Measurements from ENCODE around the gene NPW.
"Not testable (repeated sequence)": the region's sequence is repeated elsewhere in the genome, so short reads cannot be mapped to it uniquely, and the experiment has no call there.

NPW gene

DNA sequence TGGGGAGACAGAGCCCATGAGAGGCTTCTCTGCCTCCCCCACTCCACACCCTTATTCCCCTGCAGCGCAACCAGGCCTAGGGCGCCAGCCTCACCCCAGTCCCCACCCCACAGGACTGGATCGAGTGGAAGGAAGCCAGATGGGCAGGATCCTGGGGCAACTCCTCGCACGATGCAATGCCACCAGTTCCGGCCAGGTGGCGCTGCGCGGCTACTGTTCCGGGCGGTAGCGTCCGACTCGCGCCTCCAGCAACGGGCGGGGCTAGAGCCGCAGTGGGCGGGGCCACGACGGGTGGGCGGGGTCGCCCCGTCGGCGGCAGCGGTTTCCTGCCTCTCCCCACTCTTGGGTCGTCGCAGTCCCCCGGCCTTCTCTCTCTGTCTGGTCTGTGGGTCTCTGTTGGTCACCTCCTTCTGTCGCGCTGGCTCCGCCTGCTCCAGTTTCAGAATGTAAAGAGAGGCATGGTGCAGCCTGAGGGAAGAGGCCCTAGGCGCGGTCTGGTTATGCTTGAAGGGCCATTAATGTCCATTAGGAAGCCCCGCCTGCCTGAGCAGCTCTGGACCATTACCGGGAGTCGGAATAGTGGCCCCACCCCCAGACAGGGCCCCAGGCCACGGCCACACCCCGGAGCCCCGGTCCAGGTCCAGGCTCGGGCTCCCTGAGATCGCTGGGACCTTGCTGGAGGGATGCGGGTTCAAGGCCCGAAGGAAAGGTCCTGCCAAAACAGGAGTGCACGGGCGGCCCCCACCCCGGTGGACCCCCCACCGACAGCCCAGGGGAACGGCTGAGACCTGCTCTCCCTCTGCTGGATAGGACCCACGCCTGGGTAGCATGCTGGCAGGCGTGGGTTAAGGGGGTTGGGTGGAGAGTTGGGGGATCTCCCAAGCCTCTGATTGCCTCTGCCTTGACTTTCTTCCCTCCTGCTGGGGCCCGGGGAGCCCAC lies 3.8 kb downstream of the NPW start:
- DNase-seq (ENCODE audit: low read depth) = no peak

DNA sequence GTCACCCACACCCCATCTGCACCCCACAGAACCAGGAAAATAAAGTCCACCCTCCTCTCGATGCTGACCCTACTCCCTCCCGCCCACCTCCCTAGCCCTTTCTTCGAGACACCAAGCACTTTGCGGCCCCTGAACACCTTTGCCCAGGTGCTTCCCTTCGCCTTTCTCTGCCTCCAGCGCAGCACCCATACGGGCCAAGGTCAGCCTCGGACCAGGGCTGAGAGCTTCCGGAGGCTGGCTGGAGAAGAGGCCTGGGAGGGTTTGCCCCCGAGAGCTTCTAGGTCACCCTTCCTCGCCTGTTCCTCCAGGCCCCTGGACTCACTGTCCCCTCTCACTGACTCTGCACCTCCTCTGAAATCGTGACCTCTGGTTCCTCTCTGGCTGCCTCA lies 4.4 kb downstream of the NPW start:
- DNase-seq (ENCODE audit: low read depth) = no peak

DNA sequence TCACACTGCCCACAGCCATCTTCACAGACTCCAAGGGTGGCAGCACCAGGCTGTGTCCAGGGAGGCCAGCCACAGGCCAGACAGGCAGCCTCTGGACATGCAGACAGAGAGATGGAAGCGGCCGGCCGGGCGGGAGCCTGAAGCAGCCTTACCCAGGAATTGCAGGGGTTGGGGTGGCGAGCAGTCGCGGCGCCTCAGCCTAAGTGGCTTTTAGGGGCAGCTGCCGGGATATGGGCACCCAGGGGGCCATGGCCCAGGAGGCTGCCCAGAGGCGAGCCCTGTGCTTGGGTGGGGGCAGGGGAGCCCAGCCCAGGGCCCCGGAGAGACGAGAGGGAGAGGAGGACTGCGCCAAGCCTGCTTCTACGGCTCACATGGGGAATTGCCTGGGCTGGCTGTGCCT lies 5.7 kb downstream of the NPW start:
- DNase-seq (ENCODE audit: low read depth) = no peak

DNA sequence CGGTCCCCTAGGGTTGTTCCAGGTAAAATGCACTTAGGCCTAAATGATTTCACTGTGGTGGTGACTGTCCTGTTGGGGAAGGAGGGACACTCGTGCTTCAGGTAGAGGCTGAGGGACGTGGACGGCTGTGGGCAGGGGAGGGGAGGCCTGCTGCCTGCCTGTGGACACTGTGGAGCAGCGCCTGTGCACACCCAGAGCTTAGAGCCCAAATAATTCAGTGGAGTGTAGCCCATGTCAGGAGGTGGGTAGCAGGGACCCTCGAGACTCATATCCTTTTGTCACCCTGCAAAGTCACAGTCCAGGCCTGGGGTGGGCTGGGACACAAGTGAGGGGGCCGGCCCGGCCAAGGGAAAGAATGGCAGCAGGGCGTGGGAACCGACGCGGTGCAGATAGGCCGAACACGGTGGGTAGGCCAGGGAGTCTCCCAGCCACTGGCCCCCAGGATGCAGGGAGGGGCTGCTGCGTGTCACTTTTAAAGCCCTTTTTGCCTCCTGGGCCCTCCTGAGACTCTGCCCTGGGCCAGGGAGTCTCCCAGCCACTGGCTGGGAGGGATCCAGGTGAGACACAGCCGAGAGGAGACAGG lies 6.4 kb downstream of the NPW start:
- DNase-seq (ENCODE audit: low read depth) = no peak

DNA sequence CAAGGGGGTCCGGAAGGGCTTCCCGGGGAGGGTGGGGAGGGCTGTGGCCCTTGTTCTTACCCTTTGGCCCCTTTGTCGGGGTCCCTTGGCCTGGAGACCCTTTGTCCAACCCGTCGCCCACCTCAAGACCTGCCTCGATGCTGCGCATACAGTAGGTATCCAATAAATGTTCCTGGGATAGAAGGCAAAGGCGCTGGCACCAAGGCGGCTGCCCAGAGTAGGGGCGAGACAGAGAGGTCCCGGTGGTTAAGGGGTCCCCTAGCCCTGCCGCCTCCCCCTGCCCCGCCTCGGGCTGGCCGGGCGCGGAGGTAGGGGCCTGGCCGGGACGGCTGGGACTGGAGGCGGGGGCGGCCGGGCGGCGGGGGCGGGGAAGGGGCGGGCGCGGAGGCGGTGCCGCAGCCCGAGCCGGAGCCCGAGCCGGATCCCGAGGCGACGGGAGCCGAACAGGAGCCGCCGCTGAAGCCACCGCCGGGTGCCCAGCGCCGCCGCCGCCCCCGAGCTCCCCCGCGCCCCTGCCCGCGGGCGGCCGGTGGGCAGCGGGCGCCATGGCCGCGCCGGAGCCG lies 7.0 kb downstream of the NPW start, which contains the start of gene NHERF2:
Gene NHERF2 (plus strand): TSS at position 442 of the 563 bp plus-strand sequence. CDS start 104 bp downstream, at position 546.
- no peak for DNase-seq (ENCODE audit: low read depth)

DNA sequence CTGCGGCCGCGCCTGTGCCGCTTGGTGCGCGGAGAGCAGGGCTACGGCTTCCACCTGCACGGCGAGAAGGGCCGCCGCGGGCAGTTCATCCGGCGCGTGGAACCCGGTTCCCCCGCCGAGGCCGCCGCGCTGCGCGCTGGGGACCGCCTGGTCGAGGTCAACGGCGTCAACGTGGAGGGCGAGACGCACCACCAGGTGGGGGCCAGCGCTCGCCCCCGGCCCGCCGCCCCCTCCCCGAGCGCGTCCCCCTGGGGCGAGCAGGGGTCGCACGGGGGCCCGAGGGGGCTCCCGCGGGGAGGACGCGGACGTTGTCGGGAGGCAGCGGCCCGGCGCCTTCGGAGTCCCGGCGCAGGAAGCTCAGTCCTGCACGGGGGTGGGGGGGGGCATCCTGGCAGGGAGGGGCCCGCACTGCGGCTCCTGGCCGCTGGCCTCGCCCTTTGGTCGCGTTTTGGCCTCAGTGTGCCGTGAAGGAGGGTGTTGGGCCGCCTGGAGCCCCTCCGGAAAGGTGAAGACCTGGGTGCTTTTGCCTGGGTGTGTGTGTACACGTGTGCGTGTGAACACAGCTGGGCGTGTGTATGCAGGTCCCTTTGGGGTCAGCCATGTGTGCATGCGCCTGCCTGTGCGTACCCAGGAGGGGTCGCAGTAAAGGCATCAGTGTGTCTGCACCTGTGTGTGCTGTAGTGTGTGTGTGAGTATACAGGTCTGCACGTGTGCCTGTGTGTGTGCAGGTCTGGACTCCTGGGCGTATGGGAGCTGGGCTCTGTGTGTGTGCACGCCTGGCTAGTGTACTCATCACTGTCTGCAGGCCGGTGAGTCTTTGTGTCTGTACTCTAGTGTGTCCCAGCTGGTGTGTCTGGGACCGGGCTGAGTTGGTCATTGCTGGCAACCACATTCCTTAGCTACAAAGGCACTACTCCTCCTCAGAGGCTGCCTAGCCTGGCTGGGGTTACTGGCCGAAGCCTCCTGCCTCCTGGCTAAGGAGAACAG lies 7.7 kb downstream of the NPW start:
- DNase-seq (ENCODE audit: low read depth) = no peak

DNA sequence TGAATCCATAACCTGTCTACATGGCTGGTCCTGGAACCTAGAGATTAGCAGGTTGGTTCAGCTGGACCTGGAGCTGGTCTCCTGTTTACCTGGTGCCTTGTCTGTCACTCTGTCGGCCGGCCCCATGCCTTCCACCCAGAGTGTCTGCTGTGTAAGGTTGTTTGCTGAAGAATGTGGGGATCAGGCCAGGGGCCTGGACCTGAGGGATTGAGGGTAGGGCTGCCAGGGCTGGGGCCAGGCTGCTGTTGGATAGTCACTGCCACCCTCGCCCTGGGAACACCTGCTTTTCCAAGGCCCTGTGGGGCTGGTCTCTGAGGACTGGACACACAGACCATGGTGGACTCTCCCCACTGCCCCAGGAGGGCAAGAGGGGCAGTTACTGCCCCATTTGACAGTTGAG lies 8.6 kb downstream of the NPW start:
- DNase-seq (ENCODE audit: low read depth) = no peak

DNA sequence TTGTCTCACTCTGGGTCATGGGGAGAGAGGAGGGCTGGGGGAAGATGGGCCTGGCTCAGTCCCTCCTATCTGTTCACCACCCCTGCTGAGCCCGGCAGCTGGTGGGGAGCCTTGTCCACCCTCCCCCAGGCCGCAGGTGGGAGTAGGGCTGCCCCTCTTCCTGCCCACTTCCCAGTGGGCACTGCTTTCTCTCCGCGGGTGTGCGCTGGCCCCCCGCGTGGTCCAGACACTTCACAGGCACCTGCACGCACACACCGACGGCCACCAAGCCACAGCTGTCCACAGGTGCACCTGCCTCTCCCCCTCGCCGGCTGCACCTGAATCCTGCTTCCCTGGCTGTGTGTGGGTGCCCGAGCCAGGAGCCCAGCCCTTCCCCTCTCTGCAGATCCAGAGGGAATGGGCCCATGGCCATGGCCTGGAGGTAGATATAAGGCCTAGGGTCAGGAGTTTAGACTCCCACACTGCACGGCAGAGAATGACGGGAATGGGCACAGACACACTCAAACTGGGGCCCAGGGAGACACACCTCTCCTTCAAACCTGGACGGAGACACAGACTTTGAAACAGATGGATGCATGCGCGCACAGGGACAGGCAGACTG lies 9.1 kb downstream of the NPW start:
- no peak for DNase-seq (ENCODE audit: low read depth)

DNA sequence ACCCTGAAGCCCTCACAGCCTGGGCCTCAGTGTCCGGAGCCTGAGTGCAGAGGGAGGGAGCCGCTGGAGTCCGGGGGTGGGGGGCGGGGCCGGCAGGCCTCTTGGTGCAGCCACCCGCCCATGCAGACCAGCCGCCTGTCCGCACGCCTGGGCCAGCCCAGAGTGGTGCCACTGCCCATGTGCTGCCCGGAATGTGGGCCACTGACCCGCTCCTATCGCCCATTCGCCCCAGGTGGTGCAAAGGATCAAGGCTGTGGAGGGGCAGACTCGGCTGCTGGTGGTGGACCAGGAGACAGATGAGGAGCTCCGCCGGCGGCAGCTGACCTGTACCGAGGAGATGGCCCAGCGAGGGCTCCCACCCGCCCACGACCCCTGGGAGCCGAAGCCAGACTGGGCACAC lies 9.8 kb downstream of the NPW start:
- DNase-seq (ENCODE audit: low read depth) = no peak

DNA sequence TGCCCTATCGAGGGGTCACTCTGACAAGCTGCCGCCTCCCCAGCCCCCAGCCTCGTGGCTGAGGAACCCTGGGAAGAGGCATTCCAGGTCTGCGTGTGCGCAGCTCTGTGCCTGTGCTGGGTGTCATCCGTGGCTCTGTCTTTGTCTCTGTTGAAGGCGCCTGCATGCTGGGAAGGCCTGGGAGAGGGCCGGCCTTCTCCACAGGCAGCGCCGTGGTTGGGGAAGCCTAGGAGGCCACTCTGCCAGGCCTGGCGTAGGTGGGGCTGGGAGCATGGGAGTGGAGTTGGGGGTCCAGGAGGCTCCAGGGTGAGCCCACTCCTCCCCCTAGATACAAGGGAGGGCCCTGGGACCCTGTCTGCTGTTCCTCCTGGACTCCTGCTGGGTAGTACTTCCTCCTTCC lies 10.5 kb downstream of the NPW start:
- DNase-seq (ENCODE audit: low read depth) = no peak

DNA sequence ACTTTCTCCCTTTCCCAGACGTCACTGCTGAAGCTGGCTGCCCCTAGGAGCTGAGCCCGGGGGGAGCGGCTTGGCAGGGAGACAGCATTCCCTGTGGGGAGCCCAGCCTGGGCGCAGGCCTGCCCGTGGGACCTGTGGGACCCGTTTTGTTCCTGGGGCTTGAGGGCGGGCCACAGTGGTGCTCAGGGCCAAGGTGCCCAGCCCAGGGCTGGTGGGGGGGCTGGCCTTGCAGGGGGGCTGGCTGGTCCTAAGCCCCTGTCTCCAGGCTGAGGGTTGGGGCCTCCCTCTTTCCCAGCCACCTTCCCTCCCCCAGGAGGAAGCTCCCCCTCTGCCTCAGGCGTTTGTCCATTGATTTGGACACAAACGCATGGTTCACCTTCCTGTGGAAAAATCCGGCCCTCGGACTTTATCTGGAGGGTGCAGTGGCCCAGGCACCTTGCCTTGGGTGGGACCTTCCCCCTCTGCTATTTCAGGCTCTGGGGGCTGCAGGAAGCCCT lies 11.5 kb downstream of the NPW start:
- no peak for DNase-seq (ENCODE audit: low read depth)

DNA sequence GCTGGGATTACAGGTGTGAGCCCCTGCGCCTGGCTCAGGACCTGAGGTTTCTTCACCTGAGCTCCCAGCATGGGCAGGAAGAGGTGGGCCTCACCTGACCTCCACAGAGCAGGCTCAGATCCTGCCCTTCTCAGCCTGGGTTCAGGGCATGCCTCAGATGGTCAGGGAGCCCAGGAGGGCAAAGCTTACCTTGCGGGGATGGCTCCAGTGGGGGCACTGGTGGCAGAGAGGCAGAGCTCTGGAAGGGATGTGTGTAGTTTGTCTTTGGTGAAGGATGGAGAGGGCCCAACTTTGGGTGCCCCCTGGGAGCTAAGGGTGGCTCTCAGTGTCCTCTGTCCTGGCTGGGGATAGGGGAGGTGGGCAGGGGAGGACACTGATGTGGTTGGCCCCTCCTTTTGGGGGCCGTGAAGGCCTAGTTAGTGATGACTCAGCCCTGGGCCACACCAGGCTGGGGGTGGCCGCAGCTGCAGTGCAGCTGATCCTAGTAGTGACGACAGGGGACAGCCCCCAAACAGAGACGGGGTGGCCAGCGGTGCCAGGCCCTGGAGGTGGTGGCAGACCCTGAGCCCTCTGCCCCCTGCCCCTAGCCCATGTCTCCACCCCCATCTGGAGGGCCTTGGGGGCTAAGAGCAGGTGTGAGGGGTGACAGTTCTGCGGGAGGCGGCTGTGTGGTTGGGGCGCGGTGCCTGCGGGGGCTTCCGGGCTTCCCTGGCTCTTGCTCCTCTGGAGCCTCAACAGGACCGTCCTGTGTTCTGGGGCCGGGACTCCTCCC lies 12.9 kb downstream of the NPW start:
- no peak for DNase-seq (ENCODE audit: low read depth)

DNA sequence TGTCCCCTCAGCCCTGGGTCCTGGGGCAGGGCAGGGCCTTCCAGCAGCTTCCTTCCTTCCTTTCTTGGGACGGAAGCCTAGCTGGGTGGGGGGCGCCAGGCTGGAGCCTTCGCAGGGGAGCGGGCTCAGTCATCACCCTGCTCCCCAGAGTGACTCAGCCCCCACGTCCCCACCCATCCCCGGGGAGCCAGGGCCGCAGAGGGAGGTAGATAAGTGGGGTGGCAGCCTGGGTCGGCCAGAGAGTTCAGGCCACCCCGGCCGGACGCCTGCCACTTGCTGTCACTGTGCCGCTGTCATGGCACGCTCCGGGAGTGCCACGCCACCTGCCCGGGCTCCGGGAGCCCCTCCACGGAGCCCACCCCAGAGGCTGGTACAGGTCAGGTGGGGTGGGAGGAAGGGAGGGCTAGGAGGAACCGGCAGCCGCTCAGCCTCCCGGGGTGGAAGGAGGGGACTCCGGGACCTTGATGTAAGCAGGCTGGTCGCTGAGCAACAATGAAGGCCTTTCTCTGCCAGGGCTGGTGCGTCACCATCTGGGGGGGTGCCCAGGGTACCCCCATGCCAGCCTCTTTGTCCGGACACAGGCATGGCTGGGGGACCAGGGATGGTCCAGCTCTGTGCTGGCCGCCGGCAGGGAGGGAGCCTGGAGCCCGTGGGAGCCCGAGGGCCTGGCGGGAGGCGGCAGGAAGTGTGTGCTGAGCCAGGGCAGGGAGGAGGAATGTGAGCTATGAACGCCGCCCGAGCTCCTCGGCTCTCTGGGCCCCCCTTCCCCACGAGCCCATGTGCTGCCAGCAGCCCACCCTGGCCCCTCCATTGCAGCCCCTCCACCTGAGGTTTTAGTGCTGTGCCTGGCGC lies 13.7 kb downstream of the NPW start:
- no peak for DNase-seq (ENCODE audit: low read depth)

DNA sequence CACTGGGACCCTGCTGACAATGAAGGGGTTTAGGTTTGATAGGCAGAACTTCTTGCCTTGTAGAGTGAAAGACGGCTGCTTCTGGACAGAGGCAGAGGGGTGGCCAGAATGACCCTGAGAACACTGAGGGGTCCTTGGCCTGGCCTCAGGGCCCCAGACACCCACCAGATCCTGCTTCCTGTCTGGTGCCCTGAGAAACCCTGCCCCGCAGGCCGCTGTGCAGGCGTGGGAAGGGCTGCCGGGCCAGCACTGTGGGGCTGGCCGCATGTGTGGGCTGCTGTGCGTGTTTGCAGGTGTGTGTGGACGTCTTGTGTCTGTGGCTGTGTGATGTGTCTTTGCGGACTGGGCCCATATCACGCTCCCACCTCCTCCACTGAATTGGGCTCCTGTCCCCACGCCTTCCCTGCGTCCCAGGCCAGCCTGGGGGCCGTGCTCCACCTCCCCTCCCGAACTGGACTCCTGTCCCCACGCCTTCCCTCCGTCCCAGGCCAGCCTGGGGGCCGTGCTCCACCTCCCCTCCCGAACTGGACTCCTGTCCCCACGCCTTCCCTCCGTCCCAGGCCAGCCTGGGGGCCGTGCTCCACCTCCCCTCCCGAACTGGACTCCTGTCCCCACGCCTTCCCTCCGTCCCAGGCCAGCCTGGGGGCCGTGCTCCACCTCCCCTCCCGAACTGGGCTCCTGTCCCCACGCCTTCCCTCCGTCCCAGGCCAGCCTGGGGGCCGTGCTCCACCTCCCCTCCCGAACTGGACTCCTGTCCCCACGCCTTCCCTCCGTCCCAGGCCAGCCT lies 14.5 kb downstream of the NPW start:
- DNase-seq (ENCODE audit: low read depth) = not testable (repeated sequence)

DNA sequence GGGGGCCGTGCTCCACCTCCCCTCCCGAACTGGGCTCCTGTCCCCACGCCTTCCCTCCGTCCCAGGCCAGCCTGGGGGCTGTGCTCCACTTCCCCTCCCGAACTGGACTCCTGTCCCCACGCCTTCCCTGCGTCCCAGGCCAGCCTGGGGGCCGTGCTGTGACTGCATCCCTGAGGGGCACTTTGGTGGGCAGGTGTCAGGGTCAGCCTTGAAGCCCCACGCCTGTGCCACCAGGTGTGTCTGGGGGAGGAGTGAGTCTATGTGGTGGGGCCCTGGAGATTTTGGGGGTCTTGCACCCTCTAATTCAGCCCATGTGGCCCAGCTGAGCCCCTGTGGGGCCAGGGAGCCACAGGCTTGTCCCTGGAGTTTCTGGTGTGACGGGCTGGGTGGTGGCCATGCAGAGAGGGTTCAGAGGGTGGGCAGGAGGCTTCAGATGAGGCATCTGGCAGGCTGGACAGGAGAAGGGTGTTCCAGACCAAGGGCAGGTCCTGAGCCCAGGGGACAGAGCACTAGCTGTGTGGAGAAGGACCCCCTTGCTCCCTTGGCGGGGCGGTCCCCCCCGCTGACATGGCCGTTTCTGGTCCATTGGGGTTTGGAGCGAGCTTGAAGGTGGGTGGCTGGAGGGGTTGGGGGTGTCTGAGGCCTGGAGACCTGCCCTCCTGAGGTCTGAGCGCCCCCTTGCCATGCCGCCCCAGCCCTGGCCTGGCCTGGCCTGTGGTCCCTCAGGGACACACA lies 15.3 kb downstream of the NPW start:
- no peak for DNase-seq (ENCODE audit: low read depth)

DNA sequence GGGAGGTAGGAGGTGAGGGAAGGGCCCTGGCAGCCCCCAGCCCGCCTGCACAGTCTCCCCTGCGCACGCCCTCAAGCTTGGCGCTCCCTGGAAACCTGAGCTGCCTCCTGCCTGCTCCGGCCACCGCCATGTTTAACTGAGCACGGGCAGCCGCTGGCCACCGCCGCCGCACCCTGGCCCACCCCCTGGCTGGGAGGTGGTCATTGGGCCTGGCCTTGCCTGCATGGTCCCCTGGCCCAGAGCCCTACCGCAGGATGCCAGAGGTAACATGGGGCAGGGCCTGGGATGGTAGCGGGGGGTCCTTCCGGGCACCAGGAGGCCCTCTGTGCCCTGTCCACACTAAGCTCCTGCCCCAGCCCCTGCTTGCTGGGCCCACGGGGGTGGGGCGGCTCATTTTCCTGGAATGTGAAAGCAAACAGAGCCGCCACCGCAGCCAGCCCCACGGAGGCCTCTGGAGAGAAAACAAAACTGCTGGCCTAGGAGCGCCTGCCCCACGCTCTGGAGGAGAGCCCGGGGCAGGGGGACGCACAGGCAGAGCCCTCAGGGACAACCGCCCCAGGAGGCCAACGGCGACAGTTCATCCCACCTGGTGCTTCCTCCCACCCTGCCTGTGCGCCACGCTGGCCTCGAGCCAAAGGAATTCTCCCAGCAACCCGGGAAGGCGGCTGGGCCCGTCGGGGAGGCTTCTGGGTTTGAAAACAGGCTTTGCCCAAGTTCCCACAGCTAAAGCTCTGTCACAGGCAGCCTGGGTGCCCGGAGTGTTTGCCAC lies 16.0 kb downstream of the NPW start:
- DNase-seq (ENCODE audit: low read depth) = no peak

DNA sequence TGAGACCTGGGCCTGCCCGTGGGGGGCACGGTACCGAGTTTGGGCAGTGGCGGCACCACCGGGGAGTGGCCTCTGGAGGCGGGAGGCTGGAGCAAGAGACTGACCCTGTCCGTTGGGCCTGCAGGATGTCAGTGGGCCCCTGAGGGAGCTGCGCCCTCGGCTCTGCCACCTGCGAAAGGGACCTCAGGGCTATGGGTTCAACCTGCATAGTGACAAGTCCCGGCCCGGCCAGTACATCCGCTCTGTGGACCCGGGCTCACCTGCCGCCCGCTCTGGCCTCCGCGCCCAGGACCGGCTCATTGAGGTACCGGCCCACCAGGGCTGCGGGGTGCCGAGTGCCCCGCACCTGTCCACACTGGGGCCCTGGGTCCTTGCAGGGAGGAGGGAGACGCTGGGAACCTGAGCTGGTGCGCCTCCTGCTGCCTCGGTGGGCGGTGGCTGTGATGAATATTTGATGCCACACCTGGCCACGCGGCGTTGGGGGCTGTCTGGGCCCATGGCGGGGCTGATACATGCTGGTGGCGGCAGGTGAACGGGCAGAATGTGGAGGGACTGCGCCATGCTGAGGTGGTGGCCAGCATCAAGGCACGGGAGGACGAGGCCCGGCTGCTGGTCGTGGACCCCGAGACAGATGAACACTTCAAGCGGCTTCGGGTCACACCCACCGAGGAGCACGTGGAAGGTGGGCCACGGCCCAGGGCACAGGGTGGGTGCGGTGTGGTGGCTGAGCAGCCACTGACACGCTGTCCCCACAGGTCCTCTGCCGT lies 16.8 kb downstream of the NPW start:
- no peak for DNase-seq (ENCODE audit: low read depth)
